ENCODE measurements around the gene APCDD1. TPM values are rescaled to one million over a fixed set of nuclear protein-coding genes. Genes with fewer than 3 reads are reported as not detected.

APCDD1 gene
- total RNA-seq, 2 donors from 2014 or later: 5.6 to 10.7 TPM

- Histone ChIP-seq H3K27me3 (no peaks in the 10 kb centered on the region), H3K9me3 (no peaks in the 10 kb centered on the region), H3K9ac (ENCODE audit: low read depth in 2 of 2, low read length in 2 of 2) (no peak overlapping the region), H3K27ac (no peak overlapping the region), H3K4me1 (no peaks in the 10 kb centered on the region), H3K4me3 (no peak overlapping the region), H3K36me3 (no peaks in the 10 kb centered on the region)
- no peak for DNase-seq
- no peak for TF ChIP-seq CTCF (IDR thresholded peaks at IDR 0.05)
- intact Hi-C loops (cut with DNase I): no loop called here
Measured at GRCh38 chr18:10515456-10515855, 61.0 kb downstream of the APCDD1 start.

GRCh38 chr18:10516078-10516477 lies 61.6 kb downstream of the APCDD1 start:
- H3K27ac ChIP-seq: no peak overlapping the region
- H3K36me3 ChIP-seq: no peaks in the 10 kb centered on the region
- no peak for DNase-seq
- no peaks in the 10 kb centered on the region for H3K4me1 ChIP-seq
- no peak for TF ChIP-seq CTCF (IDR thresholded peaks at IDR 0.05)
- H3K9ac ChIP-seq (ENCODE audit: low read depth in 2 of 2, low read length in 2 of 2): no peak overlapping the region
- intact Hi-C loops (cut with DNase I): no loop called here
- no peak overlapping the region for H3K4me3 ChIP-seq
- no peaks in the 10 kb centered on the region for H3K27me3 ChIP-seq
- H3K9me3 ChIP-seq: no peaks in the 10 kb centered on the region

- intact Hi-C loops (cut with DNase I): no loop called here
- peak; percentile 33 for DNase-seq
Measured at GRCh38 chr18:10518595-10519255, 64.3 kb downstream of the APCDD1 start.

GRCh38 chr18:10519366-10519765 lies 64.9 kb downstream of the APCDD1 start:
- no peak overlapping the region for H3K27ac ChIP-seq
- no peaks in the 10 kb centered on the region for H3K27me3 ChIP-seq
- TF ChIP-seq CTCF (IDR thresholded peaks at IDR 0.05): no peak
- no peaks in the 10 kb centered on the region for H3K9me3 ChIP-seq
- H3K4me1 ChIP-seq: no peaks in the 10 kb centered on the region
- intact Hi-C loops (cut with DNase I): no loop called here
- DNase-seq: no peak
- H3K4me3 ChIP-seq: no peak overlapping the region
- no peak overlapping the region for H3K9ac ChIP-seq (ENCODE audit: low read depth in 2 of 2, low read length in 2 of 2)
- H3K36me3 ChIP-seq: no peaks in the 10 kb centered on the region

More at GRCh38 chr18:10518595-10519255, 64.3 kb downstream of the APCDD1 start:
- Histone ChIP-seq H3K36me3 (no peaks in the 10 kb centered on the region), H3K4me3 (no peak overlapping the region), H3K27ac (no peak overlapping the region), H3K9me3 (no peaks in the 10 kb centered on the region), H3K4me1 (no peaks in the 10 kb centered on the region), H3K9ac (ENCODE audit: low read depth in 2 of 2, low read length in 2 of 2) (peak overlapping the region in 1 of 2 donors; percentile 28), H3K27me3 (no peaks in the 10 kb centered on the region)
- no peak for TF ChIP-seq CTCF (IDR thresholded peaks at IDR 0.05)

GRCh38 chr18:10519999-10520935 lies 65.8 kb downstream of the APCDD1 start:
- Histone ChIP-seq H3K4me1 (peaks cover 2% of the 10 kb centered on the region), H3K27ac (no peak overlapping the region), H3K36me3 (no peaks in the 10 kb centered on the region), H3K9ac (ENCODE audit: low read depth in 2 of 2, low read length in 2 of 2) (no peak overlapping the region), H3K4me3 (no peak overlapping the region), H3K9me3 (no peaks in the 10 kb centered on the region), H3K27me3 (no peaks in the 10 kb centered on the region)
- intact Hi-C loops (cut with DNase I): loop anchor here (2.0 kb wide), 1 partner anchor 549 kb away; no protein-coding TSS in a partner anchor
- DNase-seq: peak; percentile 81
- peak; percentile 68 for TF ChIP-seq CTCF (IDR thresholded peaks at IDR 0.05)

Data from colonic mucosa (tissue), 4 donors.